SKM-1 treated with dmso at 0.1 percent for 144 hours (cell line): ENCODE data around the gene SYT8.

ENCODE experiments used
- DNase-seq: peaks from one replicate; lab custom pipeline; 2025; ENCODE audit not compliant: unreplicated experiment; lab: John Stamatoyannopoulos, UW

SYT8 gene

DNA sequence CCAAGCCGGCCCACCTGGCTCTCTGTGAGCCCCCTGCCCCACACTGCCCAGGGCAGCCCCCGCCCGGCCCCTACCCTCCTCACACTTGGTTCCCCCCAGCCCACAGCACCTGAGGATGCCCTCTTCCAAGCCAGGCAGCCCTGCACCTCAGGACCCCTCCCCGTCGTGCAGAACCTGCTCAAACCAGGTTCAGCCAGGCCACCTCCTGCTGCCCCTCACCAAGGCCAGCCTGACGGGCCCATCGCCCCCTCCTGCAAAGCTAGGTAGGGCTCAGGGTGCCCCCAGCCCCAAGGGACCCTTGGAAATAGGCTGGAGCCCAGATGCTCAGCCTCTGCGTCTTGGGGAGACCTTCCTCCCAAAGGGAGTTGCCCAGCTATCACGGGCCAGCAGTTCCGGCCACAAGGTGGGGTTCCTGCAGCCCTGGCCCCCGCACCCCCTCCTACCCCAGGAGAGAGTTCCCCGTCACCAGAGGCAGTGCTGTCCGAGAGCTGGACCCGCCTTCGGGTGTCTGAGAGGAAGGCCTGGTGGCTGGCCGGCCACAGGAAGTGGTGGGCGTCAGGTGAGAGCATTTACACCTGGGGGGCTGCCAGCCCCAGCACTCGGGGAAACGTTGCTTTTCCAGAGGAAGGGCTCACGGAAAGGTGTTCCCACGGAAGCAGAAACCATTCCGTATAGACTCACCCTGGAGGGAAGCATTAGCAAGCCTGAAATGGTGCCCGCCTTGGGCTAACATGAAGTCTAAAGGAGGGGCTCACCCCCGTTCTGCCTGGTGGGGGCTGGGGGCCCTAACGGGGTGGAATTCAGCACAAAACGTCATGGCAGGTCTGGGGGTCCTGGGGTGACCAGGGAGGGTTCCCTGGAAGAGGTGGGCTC, 3.2 kb upstream of the SYT8 start:
- no peak for DNase-seq

DNA sequence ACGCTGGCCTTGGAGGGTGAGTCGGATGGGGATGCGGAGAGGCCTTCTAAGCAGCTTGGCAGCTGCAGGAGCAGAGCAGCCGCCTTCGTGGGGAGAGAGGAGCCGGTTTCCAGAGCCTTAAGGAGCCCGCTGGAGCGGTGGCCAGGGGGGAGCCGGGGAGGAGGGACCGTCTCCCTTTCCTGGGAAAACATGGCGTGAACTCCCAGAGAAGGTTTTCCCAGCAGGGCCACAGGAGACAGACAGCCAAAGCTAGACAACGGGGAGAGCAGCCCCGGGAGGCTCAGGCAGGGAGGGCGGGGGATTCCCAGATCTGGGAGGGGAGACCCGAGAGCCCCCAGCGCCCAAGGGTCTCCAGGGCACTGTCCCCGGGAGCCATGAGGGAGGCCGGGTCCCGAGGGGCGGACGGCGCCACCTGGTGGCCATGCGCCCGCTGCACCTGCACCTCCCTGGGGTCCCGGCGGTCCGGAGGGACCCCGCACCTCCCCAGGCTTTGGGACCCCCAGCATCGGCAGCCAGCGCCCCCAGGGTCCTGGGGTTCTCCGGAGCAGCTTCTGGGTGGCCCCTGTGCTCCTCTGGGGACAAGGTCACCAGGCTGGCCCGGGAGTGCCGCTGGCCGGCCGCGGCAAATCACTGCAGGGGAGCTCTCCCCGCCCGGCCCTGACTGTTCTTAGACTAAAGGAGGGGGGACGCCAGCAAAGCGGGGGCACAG, 2.4 kb upstream of the SYT8 start:
- DNase-seq: no peak

- no peak for DNase-seq
Observed at GRCh38 chr11:1832920-1833295, 1.9 kb upstream of the SYT8 start.

DNA sequence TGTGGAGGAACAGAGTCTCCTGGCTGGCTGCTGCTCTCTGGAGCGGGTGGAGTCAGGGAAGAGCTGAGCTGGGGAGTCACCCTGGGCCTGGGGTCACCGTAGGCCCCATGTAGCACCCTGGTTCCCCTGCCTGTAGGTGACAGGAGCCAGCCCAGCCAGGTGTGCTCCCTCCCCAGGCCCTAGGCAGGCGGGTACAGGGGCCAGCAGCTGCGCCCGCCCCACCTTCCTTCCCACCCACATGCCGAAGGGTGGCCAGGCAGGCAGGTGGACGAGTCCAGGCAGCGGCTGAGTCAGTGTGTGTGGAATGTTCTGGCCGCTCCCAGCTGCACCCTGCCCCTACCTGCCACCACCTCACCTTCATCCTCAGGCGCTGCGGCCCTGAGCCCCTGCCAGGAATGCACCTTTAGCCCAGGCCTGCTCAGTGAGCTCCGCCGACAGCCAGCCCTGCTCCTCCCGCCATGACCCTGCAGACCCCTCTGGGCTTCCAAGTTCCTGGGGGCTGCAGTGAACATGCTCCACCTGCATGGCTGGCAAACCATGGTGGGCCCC, 654 bp upstream of the SYT8 start:
- no peak for DNase-seq

DNA sequence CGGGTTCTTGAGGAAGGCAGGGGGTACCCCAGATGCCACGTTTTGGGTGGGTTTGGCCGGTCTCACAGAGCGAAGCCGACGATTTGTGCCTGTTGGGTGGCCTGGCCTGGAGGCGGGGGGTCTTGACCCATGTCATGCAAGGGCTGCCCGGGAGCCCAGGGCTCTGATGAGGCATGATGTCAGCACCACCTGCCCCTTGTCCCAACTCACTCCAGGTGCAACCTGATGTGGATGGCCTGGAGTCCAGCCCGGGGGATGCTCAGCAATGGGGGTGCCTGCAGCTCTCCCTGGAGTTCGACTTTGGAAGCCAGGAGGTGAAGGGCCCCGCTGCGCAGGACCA, 851 bp downstream of the SYT8 start:
- DNase-seq: no peak

DNA sequence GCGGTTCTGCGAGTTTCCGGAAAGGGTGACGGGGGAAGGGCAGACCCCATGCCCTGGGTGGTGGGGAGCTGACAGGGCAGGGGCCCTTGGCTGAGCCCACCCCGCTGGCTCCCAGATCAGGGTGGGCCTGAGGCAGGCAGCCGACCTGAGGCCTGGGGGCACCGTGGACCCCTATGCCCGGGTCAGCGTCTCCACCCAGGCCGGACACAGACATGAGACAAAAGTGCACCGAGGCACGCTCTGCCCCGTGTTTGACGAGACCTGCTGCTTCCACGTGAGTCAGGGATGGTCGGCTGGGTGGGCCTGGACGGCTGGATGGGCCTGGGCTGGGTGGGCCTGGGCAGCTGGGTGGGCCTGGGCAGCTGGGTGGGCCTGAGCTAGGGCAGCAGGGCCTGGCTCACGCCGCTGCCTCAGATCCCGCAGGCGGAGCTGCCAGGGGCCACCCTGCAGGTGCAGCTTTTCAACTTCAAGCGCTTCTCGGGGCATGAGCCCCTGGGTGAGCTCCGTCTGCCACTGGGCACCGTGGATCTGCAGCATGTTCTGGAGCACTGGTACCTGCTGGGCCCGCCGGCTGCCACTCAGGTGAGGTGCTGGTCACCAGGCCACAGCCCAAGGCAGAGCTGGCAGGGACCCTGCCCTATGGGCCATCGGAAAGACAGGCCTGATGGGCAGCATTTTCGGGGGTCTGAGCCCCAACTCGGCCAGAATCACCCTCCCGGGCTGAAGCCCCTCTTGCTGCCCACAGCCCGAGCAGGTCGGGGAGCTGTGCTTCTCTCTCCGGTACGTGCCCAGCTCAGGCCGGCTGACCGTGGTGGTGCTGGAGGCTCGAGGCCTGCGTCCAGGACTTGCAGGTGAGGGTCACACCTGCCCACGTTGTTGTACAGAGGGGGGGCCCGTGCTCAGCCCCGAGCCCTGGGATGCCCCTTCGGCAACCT, 1.5 kb downstream of the SYT8 start:
- DNase-seq: no peak

GRCh38 chr11:1837171-1838076, 2.6 kb downstream of the SYT8 start:
- DNase-seq: peak; percentile 13

GRCh38 chr11:1838077-1838425, 3.3 kb downstream of the SYT8 start:
- DNase-seq: no peak

- no peak for DNase-seq
Observed at GRCh38 chr11:1838426-1839144, 3.8 kb downstream of the SYT8 start, which contains the start of gene TNNI2. Gene TNNI2, plus strand, starts transcription at chr11:1838981. Its CDS starts 716 bp downstream, at chr11:1839697.

GRCh38 chr11:1839204-1839923, 4.6 kb downstream of the SYT8 start:
- DNase-seq: no peak

DNA sequence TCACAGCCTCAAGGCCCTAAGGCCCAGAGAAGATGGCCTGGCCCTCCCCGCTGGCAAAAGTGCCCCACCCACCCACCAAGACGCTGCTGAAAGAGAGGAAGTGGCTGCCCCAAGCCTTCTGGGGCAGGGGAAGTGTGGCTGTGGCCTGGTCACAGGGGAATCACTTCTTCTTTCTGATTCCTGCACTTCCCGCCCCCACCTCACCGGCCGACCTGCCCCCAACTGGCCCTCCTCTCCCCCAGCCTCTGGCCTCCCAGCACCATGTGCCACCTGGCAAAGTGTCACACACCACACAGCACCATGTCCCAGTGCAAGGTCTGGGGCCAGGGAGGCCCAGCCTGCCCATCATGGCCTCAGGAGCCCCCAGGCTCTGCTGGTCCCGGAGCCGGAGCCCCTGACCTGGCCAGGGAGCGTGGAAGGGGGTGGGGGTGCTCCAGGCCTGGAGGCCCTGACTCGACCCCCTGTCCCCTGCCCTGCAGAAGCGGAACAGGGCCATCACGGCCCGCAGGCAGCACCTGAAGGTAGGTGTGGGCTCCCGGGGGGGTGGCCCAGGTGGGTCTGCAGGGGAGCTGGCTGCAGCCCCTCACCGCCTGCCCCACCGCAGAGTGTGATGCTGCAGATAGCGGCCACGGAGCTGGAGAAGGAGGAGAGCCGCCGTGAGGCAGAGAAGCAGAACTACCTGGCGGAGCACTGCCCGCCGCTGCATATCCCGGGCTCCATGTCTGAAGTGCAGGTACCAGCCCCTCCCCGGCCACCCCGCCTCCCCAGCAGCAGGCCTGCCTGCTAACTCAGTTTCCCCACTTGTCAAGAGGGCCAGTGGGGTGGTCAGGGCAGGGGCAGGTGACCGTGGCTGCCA, 5.4 kb downstream of the SYT8 start:
- DNase-seq: peak; percentile 90

- no peak for DNase-seq
Observed at GRCh38 chr11:1840780-1841480, 6.1 kb downstream of the SYT8 start.

GRCh38 chr11:1841511-1842148, 6.8 kb downstream of the SYT8 start:
- DNase-seq: no peak

DNA sequence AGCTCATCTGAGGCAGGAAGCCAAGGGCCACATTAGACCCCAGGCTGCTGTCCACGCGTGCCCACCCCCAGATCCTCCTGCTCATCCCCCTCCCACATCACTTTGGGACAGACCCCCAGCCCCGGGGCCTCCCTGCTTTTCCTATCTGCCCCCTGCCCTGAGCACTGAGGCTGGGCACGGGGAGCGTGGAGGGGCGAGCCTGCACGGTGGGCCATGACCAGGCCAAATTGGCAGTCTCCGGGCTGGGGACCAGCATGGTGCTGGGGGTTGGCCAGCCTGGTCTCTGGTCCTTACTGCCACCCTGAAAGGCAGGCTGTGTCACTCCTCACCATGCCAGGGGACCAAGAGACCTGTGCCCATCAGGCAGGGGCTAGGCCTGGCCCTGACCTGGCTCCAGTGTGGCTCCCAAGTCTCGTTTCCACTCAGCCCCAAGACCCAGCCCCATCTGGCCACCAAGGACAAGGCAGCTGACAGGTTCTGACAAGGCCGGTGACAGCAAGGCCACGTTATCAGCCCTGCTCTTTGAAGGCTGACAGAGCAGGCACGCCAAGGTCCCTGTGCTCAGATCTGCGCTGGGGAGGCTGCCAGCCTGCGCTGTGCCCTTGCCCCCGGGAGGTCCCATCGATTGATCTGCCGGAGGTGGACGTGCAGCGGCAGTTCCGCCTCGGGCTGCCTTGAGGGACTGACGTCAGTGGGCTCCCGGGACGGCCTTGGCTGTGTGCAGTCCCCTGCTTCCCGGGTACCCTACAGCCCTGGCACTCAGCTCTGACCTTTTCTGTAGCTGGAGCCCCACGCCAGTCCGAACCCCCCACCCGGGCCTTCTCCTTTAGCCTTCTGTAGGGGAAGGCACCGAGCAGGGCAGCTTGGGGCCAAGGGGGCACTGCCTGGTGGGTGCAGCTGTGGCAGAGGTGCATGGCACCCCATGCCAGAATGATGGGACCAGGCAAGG, 7.6 kb downstream of the SYT8 start:
- DNase-seq: no peak

DNA sequence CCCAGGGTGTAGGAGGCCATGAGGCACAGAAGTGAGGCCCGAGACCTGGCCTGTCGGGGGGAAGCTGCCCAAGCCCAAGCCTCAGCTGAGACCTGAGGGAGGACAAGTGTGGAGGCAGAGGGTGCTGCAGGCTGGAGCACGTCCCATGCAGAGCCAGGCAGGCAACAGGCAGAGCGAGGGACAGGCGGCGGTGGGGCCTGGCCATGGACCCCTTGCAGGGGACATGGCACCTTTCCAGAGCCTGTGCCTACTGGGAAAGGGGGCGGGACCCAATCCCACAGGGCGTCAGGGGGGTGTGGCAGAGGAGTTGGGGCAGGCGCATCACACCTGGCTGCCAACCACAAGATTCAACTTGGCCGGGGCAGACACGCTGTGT, 8.3 kb downstream of the SYT8 start:
- no peak for DNase-seq

DNA sequence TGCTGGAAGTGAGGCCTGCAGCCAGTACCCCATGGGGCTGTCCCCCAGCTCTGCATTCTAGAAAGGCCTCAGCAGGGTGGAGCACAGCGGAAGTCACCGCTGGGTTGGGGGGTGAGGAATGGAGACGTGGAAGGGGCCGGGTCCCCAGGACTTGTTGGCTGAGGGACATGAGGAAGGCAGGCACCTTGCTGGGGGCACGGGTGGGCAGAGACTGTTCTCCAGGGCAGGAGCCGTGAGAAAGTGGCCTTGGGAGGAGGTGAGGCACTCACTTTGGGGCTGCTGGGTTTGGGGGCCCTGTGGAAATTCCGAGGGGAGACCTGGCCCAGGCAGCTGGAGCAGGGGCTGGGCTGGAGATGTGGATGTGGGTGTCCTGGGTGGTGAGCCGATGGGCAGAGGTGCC, 9.0 kb downstream of the SYT8 start:
- no peak for DNase-seq
